Activated T-helper 9 cell treated with anti-CD3 and anti-CD28 coated beads, Interleukin-2, amount 50 U/mL, for 16 hours (primary cell): Measurements from ENCODE around the gene GIT2.
"Not testable (repeated sequence)": the region's sequence is repeated elsewhere in the genome, so short reads cannot be mapped to it uniquely, and the experiment has no call there.

Source experiments
- DNase-seq: peaks from one replicate; pipeline ENCODE4 v3.0.0-alpha.2; 2020; ENCODE audit warnings: low read depth

Gene GIT2

GRCh38 chr12:109995686-109996482 lies at the start of gene GIT2:
GIT2 (minus strand) TSS chr12:109996368; CDS start chr12:109996224, 144 bp downstream.
- DNase-seq = peak; percentile 92

GRCh38 chr12:110042264-110042663 lies 46.1 kb upstream of the GIT2 start:
- no peak for DNase-seq

DNA sequence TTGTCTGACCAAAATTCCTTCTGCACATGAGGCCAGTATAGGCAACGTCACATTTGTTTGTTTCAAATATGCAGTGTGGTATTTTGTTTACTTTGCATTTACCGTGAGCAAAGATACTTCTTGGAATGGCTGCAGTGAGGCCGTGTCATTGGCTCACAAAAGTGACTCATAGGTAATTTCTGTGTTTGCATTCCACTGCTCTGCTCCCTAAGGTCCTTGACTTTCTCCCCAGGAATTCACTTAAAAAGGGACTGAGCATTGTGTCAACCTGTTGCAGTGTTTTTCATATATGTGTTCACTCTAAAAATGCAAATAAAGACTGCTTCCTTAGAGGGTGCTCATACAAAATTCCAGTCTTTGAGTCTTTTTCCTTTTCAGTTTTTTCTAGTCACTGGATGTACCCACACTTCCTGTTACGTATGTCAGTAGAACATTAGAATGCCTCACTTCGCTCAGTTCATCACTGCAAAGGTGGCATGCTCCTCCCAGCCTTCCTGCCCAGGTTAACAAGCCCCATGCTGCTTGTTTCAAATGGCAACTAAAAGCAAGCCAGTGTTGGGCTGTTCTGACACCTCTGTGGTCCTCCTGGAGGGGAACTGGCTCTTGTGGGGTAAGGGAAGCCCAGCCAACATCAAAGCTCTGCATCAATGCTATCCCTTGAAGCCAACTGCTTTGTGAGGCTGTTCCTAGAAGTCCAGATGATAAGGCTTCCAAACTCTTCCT lies 43.1 kb upstream of the GIT2 start:
- DNase-seq = no peak

GRCh38 chr12:110038741-110039084 lies 42.5 kb upstream of the GIT2 start:
- no peak for DNase-seq

DNA sequence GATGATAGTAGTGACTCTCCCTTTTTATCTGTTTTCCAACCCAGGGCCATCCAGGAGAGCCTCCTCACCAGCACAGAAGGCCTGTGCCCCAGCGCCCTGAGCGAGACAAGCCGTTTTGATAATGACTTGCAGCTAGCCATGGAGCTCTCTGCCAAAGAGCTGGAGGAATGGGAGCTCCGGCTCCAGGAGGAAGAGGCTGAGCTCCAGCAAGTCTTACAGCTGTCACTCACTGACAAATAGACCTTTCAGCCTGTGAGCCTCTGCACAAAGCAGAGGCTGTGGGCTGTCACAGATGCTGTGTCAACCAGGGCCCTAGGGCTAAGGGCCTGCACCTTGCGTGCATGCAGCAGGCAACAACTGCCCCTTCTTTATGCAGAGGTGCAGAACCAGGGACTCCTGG lies 41.1 kb upstream of the GIT2 start:
- DNase-seq = no peak

- no peak for DNase-seq
Measured at GRCh38 chr12:110035534-110036104, 39.5 kb upstream of the GIT2 start.

GRCh38 chr12:110033888-110034287 lies 37.7 kb upstream of the GIT2 start:
- DNase-seq = no peak

DNA sequence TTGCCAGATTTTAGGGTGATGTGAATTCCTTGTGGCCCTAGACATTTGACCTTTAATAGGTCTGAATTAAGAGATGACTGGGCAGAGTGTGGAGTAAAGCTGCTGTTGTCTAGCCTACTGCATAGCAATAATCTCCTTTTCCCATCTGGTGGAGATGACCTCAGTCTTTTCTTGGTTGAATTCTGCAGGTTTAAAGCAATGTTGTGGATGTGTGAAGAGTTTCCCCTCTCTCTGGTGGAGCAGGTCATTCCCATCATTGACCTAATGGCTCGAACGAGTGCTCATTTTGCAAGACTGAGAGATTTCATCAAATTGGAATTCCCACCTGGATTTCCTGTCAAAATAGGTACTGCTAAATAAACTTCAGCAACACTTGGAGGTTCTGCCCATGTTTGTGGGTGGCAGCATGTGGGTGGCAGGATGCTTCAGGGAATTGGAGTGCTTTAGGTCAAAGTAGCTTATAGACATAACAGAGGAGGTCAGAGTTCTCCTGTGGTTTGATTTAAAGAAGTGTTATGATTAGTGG lies 33.2 kb upstream of the GIT2 start:
- no peak for DNase-seq

- DNase-seq = no peak
Measured at GRCh38 chr12:110028323-110028722, 32.2 kb upstream of the GIT2 start.

GRCh38 chr12:110024051-110024450 lies 27.9 kb upstream of the GIT2 start:
- no peak for DNase-seq

- DNase-seq = no peak
Measured at GRCh38 chr12:110023059-110023980, 27.2 kb upstream of the GIT2 start.

DNA sequence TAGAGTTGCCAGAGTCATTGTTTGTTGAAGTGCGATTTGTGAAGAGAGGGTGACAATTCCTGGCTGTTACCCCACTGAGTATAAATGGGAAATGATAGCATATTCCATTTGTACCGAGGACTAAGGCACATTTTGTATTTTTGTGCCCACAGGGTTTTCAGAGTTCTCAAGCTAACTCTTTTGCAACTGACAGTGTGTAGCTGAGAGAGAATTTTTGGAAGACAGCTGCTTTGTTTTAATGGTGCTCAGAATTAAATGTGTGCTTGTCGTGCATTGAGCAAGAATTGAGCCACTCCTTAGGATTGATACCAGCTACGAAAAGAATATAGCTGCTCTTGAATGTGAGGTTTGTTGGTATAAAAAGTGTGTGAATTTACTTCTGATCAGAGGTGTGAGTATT lies 24.8 kb upstream of the GIT2 start:
- DNase-seq = no peak

DNA sequence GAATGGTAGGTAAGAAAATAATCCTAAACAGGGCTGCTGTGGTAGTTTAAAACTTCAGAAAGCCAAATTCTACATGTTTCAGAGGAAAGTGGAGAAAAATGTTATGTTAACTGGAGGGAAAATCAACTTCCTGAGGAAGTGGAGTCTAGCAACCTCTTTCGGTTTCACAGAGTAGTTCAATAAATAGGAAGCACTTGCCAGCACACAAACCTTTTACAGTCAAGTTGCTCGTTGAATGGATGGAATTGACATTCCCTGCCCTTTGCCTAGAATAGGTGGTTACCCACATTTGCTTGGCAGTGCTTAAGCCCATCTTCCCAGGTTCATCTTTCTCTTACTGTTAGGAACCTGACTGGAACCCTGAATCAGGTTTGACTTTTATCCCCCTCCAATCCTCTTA lies 19.0 kb upstream of the GIT2 start:
- DNase-seq = no peak

GRCh38 chr12:110012659-110013058 lies 16.5 kb upstream of the GIT2 start:
- no peak for DNase-seq

DNA sequence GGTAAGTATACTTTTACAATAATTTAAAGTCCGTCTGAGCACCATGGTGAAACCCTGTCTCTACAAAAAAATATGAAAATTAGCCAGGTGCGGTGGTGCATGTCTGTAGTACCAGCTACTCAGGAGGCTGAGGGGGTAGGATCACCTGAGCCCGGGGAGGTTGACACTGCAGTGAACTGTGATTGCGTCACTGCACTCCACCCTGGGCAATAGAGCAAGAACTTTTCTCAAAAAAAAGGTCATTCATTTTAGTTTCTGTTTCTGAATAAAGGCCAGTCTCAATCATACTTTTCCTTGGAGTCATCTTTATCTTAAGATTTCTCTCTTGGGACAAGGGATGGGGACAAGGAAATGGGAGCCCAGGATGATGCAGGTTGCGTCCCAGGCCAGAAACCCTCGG lies 16.0 kb upstream of the GIT2 start:
- DNase-seq = no peak

DNA sequence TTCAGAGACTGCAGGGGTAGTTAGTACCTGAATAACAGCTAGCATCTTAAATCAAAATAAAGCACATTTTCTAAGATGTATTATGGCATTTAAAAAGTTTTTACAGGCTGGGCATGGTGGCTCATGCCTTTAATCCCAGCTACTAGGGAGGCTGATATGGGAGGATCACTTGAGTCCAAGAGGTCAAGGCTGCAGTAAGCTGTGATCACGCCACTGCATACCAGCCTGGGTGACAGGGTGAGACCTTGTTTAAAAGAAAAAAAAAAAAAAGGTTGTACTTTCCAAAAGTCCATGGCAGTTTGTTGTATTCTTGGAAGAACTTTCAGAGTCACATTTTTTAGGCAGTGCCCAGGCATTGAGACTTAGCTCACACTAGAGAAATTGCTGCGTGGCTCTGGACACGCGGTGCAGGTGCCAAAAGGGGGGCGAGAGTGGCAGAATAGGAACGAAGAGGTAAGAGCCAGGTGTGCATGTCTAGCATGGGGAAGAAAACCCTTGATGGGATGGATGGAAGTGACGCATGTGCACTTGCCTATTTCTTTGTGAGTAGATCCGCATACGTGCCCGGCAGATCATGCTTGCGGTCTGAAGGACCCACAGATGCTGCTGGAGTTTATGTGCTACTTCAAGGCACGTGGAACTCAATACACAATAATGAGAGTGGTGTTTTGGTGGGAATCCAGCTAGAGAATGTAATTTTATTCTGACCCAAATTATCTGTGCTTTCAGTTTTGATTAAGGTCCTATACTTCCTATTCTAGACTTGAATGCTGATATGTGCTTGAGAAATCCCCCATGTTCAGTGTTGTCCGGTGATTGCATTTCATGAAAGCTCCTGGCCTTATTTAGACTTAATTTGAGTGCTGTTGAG lies 14.9 kb upstream of the GIT2 start:
- no peak for DNase-seq

- DNase-seq = not testable (repeated sequence)
Measured at GRCh38 chr12:110008681-110009398, 12.7 kb upstream of the GIT2 start.

- DNase-seq = no peak
Measured at GRCh38 chr12:110007881-110008280, 11.7 kb upstream of the GIT2 start.

- no peak for DNase-seq
Measured at GRCh38 chr12:110006115-110006514, 9.9 kb upstream of the GIT2 start.

GRCh38 chr12:110005319-110005973 lies 9.3 kb upstream of the GIT2 start:
- no peak for DNase-seq
